ENCODE data around the gene RNF14.

DNA sequence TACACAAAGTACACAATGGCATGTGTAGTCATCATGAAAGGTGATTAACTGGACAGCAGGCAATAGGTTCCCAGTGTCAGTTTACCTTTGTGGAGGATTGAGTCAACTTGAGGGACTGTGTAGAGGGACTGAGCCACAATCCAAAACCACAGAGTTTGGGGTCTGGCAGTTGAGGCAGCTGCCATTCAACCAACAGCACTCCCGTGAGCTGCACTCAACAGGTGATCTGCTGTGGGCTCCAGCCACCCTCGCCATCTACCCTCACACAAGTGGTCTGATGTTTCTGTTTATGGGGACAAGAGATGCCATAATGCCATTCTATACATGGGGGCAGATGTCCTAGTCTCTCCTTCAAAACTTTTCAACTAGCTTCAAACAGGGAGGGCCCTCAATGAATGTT lies 48.1 kb upstream of the RNF14 start:
- TF ChIP-seq, protein P1, sequence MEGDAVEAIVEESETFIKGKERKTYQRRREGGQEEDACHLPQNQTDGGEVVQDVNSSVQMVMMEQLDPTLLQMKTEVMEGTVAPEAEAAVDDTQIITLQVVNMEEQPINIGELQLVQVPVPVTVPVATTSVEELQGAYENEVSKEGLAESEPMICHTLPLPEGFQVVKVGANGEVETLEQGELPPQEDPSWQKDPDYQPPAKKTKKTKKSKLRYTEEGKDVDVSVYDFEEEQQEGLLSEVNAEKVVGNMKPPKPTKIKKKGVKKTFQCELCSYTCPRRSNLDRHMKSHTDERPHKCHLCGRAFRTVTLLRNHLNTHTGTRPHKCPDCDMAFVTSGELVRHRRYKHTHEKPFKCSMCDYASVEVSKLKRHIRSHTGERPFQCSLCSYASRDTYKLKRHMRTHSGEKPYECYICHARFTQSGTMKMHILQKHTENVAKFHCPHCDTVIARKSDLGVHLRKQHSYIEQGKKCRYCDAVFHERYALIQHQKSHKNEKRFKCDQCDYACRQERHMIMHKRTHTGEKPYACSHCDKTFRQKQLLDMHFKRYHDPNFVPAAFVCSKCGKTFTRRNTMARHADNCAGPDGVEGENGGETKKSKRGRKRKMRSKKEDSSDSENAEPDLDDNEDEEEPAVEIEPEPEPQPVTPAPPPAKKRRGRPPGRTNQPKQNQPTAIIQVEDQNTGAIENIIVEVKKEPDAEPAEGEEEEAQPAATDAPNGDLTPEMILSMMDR (conservative IDR thresholded peaks at IDR 0.05; ENCODE audit: low read length), result no peak
- TF ChIP-seq EZH2phosphoT487 (IDR thresholded peaks at IDR 0.05; ENCODE audit: borderline replicate concordance), result no peak
